RCC 7860 (cell line): ENCODE measurements around the gene ABHD17A.

Experiments
- DNase-seq: peaks from one replicate; pipeline ENCODE4 v3.0.0-alpha.2; 2015; ENCODE audit warnings: low spot score
- FAIRE-seq: peaks from 2 replicates; lab custom pipeline; 2012; peaks lifted over from hg19 to GRCh38; lab: Jason Lieb, UNC

Gene ABHD17A

GRCh38 chr19:1841209-1841924 lies 43.9 kb downstream of the ABHD17A start:
- FAIRE-seq (no peak), DNase-seq (no peak)

GRCh38 chr19:1840541-1841115 lies 44.7 kb downstream of the ABHD17A start:
- DNase-seq (no peak), FAIRE-seq (no peak)

- FAIRE-seq (no peak), DNase-seq (no peak)
Observed at GRCh38 chr19:1839658-1840540, 45.4 kb downstream of the ABHD17A start.

GRCh38 chr19:1837625-1838105 lies 47.6 kb downstream of the ABHD17A start:
- FAIRE-seq (no peak), DNase-seq (no peak)

- FAIRE-seq, result no peak
Observed at GRCh38 chr19:1837222-1837565, 48.1 kb downstream of the ABHD17A start.

GRCh38 chr19:1836458-1837221 lies 48.7 kb downstream of the ABHD17A start:
- DNase-seq, result no peak
- FAIRE-seq, result no peak

More at GRCh38 chr19:1837222-1837565, 48.1 kb downstream of the ABHD17A start:
- no peak for DNase-seq

- DNase-seq (peak; percentile 91), FAIRE-seq (peak; percentile 90)
Observed at GRCh38 chr19:1833540-1833939, 51.8 kb downstream of the ABHD17A start.

GRCh38 chr19:1832046-1832663 lies 53.1 kb downstream of the ABHD17A start:
- FAIRE-seq (no peak), DNase-seq (no peak)

GRCh38 chr19:1830978-1831377 lies 54.3 kb downstream of the ABHD17A start:
- DNase-seq, result no peak
- no peak for FAIRE-seq

- FAIRE-seq (no peak), DNase-seq (no peak)
Observed at GRCh38 chr19:1830568-1830967, 54.7 kb downstream of the ABHD17A start.

GRCh38 chr19:1829958-1830357 lies 55.3 kb downstream of the ABHD17A start:
- DNase-seq (no peak), FAIRE-seq (no peak)

- DNase-seq, result no peak
Observed at GRCh38 chr19:1828279-1829238, 56.7 kb downstream of the ABHD17A start.

GRCh38 chr19:1827566-1828278 lies 57.6 kb downstream of the ABHD17A start:
- no peak for FAIRE-seq
- no peak for DNase-seq

More at GRCh38 chr19:1828279-1829238, 56.7 kb downstream of the ABHD17A start:
- no peak for FAIRE-seq
